Nephron progenitor cell (in vitro differentiated cells): ENCODE data around the gene MCOLN3.

Source experiments
- DNase-seq: peaks from one replicate; pipeline ENCODE4 v3.0.0; 2021
- H3K27ac Mint-ChIP-seq: 2 replicates; pipeline ENCODE4 v1.8.0; 2021; ENCODE audit warnings: mild to moderate bottlenecking, moderate library complexity, mixed read lengths
- H3K27me3 Mint-ChIP-seq: 2 replicates; pipeline ENCODE4 v1.8.0; 2021; ENCODE audit warnings: mild to moderate bottlenecking, low read depth, mixed read lengths; ENCODE audit not compliant: poor library complexity
- H3K36me3 Mint-ChIP-seq: 2 replicates; pipeline ENCODE4 v1.8.0; 2021; ENCODE audit warnings: low read depth, mixed read lengths
- H3K4me1 Mint-ChIP-seq: 2 replicates; pipeline ENCODE4 v1.8.0; 2021; ENCODE audit warnings: mixed read lengths
- H3K4me3 Mint-ChIP-seq: 2 replicates; pipeline ENCODE4 v1.8.0; 2021; ENCODE audit warnings: mild to moderate bottlenecking, moderate library complexity, mixed read lengths
- H3K9me3 Mint-ChIP-seq: 2 replicates; pipeline ENCODE4 v1.8.0; 2021; ENCODE audit warnings: mild to moderate bottlenecking, moderate library complexity, mixed read lengths
- CTCF ChIP-seq: fragments of 200-600 bp; sonication (generic); IDR thresholded peaks from 2 replicates; pipeline ENCODE4 v1.5.0; 2021; ENCODE audit warnings: antibody characterized with exemption

MCOLN3 gene

DNA sequence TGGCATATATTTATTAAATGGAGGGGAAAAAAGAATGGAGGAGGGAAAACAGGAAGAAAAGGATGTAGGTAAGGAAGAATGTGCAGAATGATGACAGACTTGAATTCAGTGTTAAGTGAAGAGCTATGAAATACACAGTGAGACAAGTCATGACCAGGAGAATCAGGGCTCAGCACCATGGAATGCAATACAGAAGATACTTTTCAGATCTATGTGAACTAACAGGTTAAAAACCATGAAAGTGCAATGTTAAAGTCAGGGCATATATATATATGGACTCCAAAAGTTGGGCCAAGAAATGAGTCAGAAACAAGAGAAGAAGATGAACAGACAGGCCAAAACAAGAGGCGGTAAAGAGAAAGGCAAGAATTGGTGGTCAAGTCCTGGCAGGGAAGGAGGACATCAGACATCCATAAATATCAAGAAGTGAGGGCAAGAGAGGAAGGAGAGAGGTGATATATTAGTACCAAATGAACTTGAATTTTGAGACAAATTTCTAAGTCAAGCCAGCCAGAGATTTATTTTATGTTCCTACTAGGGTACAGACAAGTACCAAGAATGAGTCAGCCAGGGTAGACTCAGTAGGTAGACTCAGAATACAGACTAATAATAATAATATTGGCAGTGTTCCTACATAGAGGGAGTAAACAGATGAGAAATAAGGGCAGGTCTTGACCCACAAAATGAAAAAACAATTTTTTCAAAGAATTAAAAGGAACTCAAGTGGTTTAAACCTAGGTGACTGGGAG lies 39.5 kb upstream of the MCOLN3 start:
- H3K4me3 Mint-ChIP-seq, result no peak overlapping the region

DNA sequence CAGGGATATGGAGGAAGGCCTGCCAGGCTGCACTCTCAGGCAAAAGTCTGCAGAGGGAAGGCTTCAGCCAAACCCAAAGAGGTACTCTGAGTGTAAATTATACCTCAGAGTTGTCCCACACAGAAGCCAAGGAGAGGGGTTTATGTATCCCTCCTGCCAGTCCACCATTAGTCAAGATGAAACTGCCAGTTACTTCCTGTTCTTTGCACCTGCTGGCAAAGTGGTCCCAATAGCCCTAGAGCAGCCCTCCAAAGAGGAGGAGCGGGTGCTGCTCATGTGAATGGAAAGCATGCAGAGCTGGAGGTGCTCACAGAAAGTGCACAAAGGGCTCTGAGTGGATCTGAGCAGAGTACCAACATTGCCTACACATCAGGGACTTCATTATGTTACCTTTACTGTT lies 37.1 kb upstream of the MCOLN3 start:
- no peak for TF ChIP-seq CTCF
- Mint-ChIP-seq H3K4me3 (no peak overlapping the region), H3K27me3 (peaks cover 5% of the 10 kb centered on the region), H3K9me3 (no peaks in the 10 kb centered on the region), H3K4me1 (no peaks in the 10 kb centered on the region), H3K36me3 (no peaks in the 10 kb centered on the region), H3K27ac (no peak overlapping the region)
- no peak for DNase-seq

More for the DNA sequence above, 39.5 kb upstream of the MCOLN3 start:
- Mint-ChIP-seq H3K27me3 (peaks cover 11% of the 10 kb centered on the region), H3K9me3 (no peaks in the 10 kb centered on the region), H3K4me1 (peaks cover 10% of the 10 kb centered on the region), H3K36me3 (no peaks in the 10 kb centered on the region), H3K27ac (no peak overlapping the region)
- TF ChIP-seq CTCF, result no peak
- DNase-seq, result no peak

DNA sequence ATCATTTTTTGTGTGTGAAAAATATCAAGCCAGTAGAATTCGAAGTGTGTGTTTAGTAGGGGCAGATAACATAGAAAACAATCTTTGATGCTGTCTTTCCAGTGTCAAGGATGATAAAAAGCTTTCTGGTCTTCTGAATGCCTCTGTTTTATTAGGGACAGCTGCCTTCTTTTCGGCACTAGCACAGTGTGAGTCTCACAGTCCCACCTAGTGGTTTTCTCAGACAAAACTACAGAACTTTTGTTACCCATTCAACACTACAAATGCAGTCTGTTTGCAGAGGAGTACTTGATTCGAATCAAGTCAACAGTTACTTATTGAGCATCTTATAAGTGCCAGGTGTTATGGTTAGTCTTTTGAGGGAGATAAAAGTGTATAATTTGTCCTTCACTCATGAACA lies 30.6 kb upstream of the MCOLN3 start:
- Mint-ChIP-seq H3K4me3 (no peak overlapping the region), H3K4me1 (no peaks in the 10 kb centered on the region), H3K9me3 (peaks cover 31% of the 10 kb centered on the region), H3K27ac (no peak overlapping the region), H3K36me3 (peaks cover 8% of the 10 kb centered on the region), H3K27me3 (peaks cover 4% of the 10 kb centered on the region)
- TF ChIP-seq CTCF, result no peak
- DNase-seq, result no peak

DNA sequence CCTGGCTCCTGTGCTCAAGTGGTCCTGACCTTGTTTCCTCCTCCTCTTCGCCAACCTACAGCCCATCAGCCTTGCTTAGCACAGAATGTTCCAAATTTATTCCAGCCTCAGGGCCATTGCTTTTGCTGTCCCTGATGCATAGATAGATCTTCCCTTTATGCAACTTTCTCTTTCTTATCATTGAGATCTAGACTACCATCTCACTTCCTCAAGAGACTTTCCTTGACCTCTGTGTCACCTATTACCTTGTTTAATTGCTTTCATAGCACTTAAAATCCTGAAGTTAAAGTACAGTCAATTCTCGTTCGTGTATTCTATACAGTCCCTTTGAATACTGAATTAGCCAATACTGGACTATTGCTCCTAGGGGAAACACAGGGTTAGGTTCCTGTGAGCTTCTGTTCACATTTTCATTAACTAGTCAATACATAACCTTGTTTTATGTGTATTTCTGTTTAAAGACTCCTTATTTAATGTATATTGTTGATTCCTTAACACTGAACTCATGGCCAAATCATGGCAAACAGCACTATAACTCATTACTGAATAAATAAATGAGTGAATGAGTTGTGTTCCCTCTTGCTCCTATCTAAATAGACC lies 26.2 kb upstream of the MCOLN3 start:
- H3K27ac Mint-ChIP-seq, result no peak overlapping the region
- no peak for TF ChIP-seq CTCF
- H3K36me3 Mint-ChIP-seq, result peaks cover 8% of the 10 kb centered on the region
- no peak for DNase-seq
- peaks cover 35% of the 10 kb centered on the region for H3K9me3 Mint-ChIP-seq
- H3K27me3 Mint-ChIP-seq, result peaks cover 4% of the 10 kb centered on the region
- H3K4me3 Mint-ChIP-seq, result no peak overlapping the region
- H3K4me1 Mint-ChIP-seq, result no peaks in the 10 kb centered on the region

- Mint-ChIP-seq H3K36me3 (peaks cover 1% of the 10 kb centered on the region), H3K9me3 (peaks cover 21% of the 10 kb centered on the region), H3K4me3 (no peak overlapping the region), H3K27me3 (peaks cover 4% of the 10 kb centered on the region), H3K4me1 (no peaks in the 10 kb centered on the region), H3K27ac (no peak overlapping the region)
- no peak for DNase-seq
- TF ChIP-seq CTCF, result no peak
Measured at GRCh38 chr1:85070972-85071492, 22.7 kb upstream of the MCOLN3 start.
